C4-2B (cell line): ENCODE data around the gene OR10AG1.

ENCODE experiments used
- H3K27ac ChIP-seq: fragments of 450-650 bp; 2 replicates; pipeline ENCODE4 v1.5.1; 2017
- ZFX ChIP-seq: fragments of 450-650 bp; IDR thresholded peaks from 2 replicates; pipeline ENCODE4 v1.6.1; 2017
- TF ChIP-seq, protein P1 (sequence below): fragments of 450-650 bp; conservative IDR thresholded peaks from 2 replicates; pipeline ENCODE4 v1.5.1; 2017; ENCODE audit warnings: mild to moderate bottlenecking

Gene OR10AG1

DNA sequence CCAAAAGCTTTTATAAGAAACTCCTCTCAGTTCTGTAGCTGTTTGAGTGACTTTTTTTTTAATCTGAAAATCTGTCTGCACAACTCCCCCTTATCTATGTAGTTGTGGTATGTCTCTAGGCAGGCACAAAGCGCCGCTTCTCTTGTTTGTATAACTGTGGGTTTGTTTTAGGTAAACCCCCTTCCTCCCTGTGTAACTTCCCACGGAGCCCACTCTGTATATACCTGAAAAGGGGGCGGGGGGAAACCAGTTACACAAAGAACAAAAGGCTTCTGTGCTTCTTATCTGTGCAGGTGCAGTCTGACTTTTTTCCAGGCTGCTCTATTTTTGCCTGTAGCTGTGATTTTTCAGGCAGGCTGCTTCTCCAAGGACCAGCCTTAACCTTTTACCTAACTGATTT is 13.2 kb downstream of the OR10AG1 start:
- TF ChIP-seq, protein P1, sequence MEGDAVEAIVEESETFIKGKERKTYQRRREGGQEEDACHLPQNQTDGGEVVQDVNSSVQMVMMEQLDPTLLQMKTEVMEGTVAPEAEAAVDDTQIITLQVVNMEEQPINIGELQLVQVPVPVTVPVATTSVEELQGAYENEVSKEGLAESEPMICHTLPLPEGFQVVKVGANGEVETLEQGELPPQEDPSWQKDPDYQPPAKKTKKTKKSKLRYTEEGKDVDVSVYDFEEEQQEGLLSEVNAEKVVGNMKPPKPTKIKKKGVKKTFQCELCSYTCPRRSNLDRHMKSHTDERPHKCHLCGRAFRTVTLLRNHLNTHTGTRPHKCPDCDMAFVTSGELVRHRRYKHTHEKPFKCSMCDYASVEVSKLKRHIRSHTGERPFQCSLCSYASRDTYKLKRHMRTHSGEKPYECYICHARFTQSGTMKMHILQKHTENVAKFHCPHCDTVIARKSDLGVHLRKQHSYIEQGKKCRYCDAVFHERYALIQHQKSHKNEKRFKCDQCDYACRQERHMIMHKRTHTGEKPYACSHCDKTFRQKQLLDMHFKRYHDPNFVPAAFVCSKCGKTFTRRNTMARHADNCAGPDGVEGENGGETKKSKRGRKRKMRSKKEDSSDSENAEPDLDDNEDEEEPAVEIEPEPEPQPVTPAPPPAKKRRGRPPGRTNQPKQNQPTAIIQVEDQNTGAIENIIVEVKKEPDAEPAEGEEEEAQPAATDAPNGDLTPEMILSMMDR: no peak
- no peak for TF ChIP-seq ZFX
- no peak overlapping the region for H3K27ac ChIP-seq

DNA sequence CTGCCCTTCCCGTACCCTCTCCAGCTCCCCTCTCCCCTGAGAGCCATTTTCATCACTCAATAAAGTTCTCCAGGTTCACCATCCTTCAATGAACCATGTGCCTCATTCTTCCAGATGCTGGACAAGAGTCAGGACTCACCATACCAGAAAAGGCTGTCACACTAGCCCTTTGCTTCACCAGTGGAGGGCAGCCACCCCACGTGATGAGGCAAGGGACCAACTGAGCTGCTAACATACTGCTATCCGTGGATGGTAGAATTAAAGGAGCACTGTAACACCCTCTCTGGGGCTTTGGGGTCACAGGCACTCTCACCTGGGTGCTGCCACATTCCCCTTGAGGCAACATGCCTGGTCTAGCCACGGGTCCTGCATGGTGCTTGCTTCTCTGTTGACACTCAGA is 20.4 kb downstream of the OR10AG1 start:
- TF ChIP-seq, protein P1: no peak
- no peak for TF ChIP-seq ZFX
- no peak overlapping the region for H3K27ac ChIP-seq

DNA sequence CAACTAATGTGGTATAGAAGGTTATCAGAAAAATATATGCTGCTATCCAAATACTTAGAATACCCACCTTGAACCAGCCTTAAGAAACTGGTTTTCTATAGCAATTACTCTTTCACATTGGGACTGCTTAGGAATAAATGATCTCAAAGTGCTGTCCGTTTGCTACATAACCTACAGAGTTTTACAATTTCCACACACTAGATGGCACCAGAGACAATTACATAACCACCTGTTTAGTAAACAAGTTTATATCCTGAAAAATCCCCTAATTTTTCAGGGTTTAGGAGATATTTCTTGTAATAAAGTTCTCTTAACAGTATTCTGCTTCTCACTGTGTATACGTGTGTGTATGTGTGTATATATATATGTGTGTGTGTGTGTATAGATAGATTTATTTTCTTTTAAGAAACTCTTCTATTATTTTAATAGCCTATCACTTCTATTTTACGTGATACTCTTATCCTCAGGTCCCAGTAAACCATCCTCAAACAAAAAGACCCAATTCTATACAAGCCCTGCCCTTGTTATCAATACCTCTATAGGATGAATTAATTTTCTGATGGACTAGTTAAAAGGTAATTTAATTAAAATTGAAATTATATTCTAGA is 26.9 kb downstream of the OR10AG1 start:
- no peak overlapping the region for H3K27ac ChIP-seq
- TF ChIP-seq, protein P1: peak; percentile 65
- no peak for TF ChIP-seq ZFX

DNA sequence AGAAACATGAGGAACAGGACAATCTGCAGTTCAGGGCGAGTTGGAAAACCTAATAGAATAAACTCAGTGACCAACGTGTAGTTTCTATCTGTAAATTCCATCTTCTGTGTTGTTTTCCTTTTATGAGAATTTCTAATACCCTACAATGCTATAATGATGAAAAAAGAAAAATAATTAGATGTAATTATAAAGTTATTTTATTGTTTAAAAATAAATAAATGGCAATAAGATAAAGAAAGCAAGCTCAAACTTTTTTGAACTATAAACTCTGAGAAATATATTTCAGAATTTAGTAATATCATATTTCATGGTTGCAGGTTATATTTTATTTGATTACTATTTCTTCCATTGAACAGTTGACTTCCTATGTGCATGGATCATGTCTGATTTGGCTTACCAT is 33.4 kb downstream of the OR10AG1 start, which contains the start of gene OR5I1:
OR5I1 (minus strand) TSS at position 101 of the 400 bp plus-strand sequence; CDS start at position 101, 0 bp downstream.
- no peak for TF ChIP-seq ZFX
- TF ChIP-seq, protein P1: no peak
- H3K27ac ChIP-seq: no peak within 1 kb of the TSS

DNA sequence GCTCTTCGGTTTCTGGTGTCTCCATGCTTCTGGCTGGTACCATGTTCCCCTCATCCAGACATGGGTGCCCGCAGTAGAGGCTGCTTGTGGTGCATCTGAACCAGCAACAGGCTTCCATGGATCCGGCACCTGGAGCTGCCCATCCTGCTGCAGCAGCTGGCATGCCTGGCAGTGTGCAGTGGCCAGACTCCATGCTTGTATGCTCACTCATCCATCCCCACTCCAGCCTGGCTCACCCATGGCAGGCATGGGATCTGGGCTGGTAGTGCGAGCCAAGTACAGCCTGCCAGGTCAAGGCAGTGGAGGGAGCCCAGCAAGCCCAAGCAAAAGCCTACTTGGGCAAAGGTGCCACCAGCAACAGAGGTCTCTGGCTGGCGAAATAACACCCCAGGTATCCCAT is 49.2 kb downstream of the OR10AG1 start:
- TF ChIP-seq ZFX: no peak
- TF ChIP-seq, protein P1: no peak

More for the DNA sequence above, 49.2 kb downstream of the OR10AG1 start:
- H3K27ac ChIP-seq: no peak overlapping the region
